Measurements from ENCODE around the gene HLCS. TPM values are rescaled to one million over a fixed set of nuclear protein-coding genes. Genes with fewer than 3 reads are reported as not detected.
A peak's percentile ranks its signal among the peaks of the same experiment; 100 is the strongest.

Gene HLCS
- total and polyA plus RNA-seq, 5 experiments from 2014 or later: 6.2 to 13.4 (median 12.3) TPM

DNA sequence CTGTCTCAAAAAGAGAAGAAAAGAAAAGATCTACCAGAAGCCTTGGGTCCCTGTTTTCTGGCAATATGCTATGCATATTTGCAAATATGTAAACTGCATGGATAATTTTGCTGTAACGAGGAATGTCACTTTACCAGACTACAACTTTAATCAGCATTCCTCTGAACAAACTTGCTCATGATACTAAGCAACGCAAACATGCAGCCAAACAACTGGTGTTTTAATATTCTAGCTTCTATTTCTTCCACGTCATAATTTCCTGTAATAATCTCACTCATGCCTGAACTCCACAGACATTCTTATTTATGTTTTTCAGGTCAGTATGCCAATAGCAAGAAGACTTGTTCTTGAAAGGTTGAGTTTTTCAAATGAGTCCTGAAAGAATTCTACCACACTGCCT is 153.4 kb downstream of the HLCS start:
- ATAC-seq (no peak), DNase-seq (no peak)
- peaks cover 0 to 8% (median 5%) of the 10 kb centered on the region in 3 donors for H3K36me3 Mint-ChIP-seq
- H3K27me3 Mint-ChIP-seq: no peaks in the 10 kb centered on the region
- POLR2A ChIA-PET: no interaction called here
- peaks cover 0 to 2% (median 0%) of the 10 kb centered on the region in 4 donors for H3K4me1 Mint-ChIP-seq
- no peaks in the 10 kb centered on the region for H3K9me3 Mint-ChIP-seq
- no peak overlapping the region for H3K27ac Mint-ChIP-seq
- no peak overlapping the region for H3K4me3 Mint-ChIP-seq

DNA sequence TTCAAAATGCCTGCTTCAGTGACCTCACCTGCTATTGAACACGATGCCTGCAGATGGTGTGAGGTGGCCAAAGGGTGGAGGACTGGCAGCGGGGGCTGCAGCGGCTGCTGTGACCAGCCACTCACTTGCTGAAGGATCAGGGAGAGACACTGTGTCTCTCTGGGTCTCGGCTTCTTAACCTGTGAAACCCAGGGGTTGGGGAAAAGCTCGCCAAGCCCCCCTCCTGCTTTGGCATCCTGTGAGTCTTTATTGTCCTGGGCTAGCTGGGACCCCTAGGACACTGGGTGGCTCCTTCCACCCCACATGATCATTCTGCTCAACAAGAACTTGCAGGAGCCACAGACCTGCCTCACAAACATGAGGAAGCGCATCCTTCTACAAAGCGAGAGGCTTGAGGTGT is 154.7 kb downstream of the HLCS start:
- H3K4me3 Mint-ChIP-seq: no peak overlapping the region
- peak overlapping the region in 1 of 10 donors; percentile 35 for H3K27ac Mint-ChIP-seq
- no peaks in the 10 kb centered on the region for H3K9me3 Mint-ChIP-seq
- peaks cover 0 to 6% (median 5%) of the 10 kb centered on the region in 3 donors for H3K36me3 Mint-ChIP-seq
- H3K4me1 Mint-ChIP-seq: peaks cover 0 to under 1% (median 0%) of the 10 kb centered on the region in 4 donors
- POLR2A ChIA-PET: no interaction called here
- no peaks in the 10 kb centered on the region for H3K27me3 Mint-ChIP-seq
- ATAC-seq: no peak
- DNase-seq: no peak

DNA sequence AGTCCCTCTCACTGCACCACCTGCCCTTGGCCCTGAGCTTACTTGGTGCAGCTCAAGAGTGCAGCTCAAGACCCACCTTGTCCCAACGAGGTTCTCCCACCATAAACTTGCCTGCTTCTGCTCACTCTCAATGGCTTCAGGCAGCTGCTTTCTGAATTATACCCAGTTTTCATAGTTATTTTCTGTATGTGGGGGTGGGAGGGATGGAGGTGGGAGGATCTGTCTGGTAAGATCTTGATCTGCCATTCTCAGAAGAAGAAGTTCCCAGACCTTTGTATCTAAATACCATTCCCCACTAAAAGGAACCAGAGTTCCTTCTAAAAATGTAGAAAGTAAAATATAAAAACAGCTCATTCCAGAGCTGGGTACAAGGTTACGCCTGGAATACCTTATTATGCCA is 156.0 kb downstream of the HLCS start:
- Mint-ChIP-seq H3K4me3 (no peak overlapping the region), H3K4me1 (no peaks in the 10 kb centered on the region), H3K9me3 (no peaks in the 10 kb centered on the region), H3K36me3 (peaks cover 5 to 14% (median 13%) of the 10 kb centered on the region in 3 donors), H3K27me3 (no peaks in the 10 kb centered on the region), H3K27ac (no peak overlapping the region)
- POLR2A ChIA-PET: no interaction called here
- DNase-seq: no peak
- no peak for ATAC-seq

DNA sequence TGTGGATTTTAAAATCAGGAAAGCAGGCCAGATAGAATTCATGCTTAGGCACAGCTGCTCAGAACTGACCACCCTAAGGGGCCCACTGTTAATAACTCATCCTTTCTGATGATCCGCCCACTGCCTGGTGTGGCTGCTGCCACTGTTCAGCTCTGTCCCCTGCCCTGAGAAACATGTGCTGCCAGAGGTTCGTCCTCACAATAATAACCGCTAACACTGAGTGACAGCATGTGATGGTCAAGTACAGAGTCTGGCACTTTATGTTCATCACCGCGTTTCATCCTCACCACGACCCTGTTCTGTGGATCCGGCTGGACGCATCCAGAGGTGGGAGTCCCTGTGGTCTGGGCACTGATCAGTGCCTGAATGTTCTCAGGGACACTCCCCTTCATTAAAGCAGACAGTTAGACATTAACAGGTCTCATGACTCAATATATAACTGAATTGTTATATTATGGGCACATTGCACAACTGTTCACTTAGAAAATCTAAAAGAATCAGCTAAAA is 159.0 kb downstream of the HLCS start:
- no peak overlapping the region for H3K4me3 Mint-ChIP-seq
- POLR2A ChIA-PET: interaction anchor here (0.5 kb wide), 1 partner anchor 377 kb away, joined by 4 read pairs; no protein-coding TSS in a partner anchor
- peaks cover 0 to 8% (median 0%) of the 10 kb centered on the region in 9 donors for H3K9me3 Mint-ChIP-seq
- peaks cover 18 to 23% (median 20%) of the 10 kb centered on the region in 3 donors for H3K36me3 Mint-ChIP-seq
- DNase-seq: no peak
- no peak overlapping the region for H3K27ac Mint-ChIP-seq
- ATAC-seq: no peak
- H3K4me1 Mint-ChIP-seq: peaks cover 0 to 4% (median 0%) of the 10 kb centered on the region in 4 donors
- H3K27me3 Mint-ChIP-seq: no peaks in the 10 kb centered on the region

DNA sequence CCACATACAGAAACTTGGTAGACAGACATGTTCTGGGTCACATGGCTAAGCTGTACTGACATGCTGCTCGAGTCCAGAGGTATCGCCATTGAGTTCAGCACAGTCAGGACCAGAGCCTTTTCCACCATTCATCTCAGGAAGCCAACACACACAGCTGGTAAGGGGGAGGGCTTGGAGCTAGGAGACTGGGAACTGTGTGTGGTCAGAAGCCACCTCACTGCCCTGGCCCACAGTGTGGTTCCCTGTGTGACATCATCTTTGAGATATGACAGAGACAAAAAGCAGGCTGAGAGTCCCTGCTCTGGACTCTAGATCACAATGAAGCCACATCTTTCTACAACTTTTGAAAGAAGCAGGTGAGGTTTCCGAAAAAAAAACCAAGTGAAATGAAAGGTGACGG is 160.4 kb downstream of the HLCS start:
- H3K4me3 Mint-ChIP-seq: no peak overlapping the region
- ATAC-seq: no peak
- no peak for DNase-seq

DNA sequence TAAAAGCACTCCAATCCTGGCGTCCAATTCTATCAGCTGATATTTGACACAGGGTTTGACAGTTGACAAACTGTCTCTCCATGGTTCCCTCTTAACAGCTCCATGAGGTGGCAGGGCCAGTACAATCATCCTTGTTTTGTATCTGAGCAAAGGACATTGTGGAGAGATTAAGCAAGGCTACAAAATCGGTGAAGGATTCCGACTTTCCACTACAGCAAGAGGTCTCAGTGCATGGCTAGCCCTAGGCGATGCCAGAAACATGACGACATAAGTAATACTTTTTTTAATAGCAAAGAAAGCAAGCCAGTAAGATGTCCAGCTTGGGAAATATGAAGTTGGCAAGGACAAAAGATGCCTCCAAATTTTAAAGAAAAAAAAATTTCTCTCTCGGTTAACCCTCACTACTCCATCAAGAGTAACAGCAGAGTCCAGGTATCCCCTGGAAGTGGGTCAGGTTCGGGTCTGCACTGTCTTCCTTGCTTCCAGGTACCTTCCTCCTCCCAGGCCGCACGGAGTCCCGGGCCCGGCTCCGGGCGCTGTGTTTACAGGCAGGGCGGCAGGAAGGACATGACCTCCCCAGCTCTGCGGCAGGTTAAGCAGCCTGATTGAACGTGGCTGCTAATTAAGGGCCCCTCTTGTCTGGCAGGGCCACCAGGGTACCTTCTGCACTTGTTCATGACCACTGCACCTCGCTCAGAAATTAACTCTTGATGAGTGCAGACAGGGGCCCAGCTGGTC is 161.4 kb downstream of the HLCS start:
- Mint-ChIP-seq H3K4me3 (no peak overlapping the region), H3K36me3 (peaks cover 26 to 36% (median 31%) of the 10 kb centered on the region in 3 donors), H3K4me1 (peaks cover 0 to 4% (median 0%) of the 10 kb centered on the region in 4 donors), H3K9me3 (peaks cover 0 to 18% (median 2%) of the 10 kb centered on the region in 9 donors), H3K27ac (no peak overlapping the region), H3K27me3 (no peaks in the 10 kb centered on the region)
- no peak for ATAC-seq
- DNase-seq: no peak
- POLR2A ChIA-PET: no interaction called here

More for the DNA sequence above, 160.4 kb downstream of the HLCS start:
- peaks cover 0 to 8% (median 0%) of the 10 kb centered on the region in 9 donors for H3K9me3 Mint-ChIP-seq
- POLR2A ChIA-PET: no interaction called here
- peaks cover 23 to 29% (median 24%) of the 10 kb centered on the region in 3 donors for H3K36me3 Mint-ChIP-seq
- no peaks in the 10 kb centered on the region for H3K27me3 Mint-ChIP-seq
- H3K27ac Mint-ChIP-seq: no peak overlapping the region
- H3K4me1 Mint-ChIP-seq: peaks cover 0 to 4% (median 0%) of the 10 kb centered on the region in 4 donors

DNA sequence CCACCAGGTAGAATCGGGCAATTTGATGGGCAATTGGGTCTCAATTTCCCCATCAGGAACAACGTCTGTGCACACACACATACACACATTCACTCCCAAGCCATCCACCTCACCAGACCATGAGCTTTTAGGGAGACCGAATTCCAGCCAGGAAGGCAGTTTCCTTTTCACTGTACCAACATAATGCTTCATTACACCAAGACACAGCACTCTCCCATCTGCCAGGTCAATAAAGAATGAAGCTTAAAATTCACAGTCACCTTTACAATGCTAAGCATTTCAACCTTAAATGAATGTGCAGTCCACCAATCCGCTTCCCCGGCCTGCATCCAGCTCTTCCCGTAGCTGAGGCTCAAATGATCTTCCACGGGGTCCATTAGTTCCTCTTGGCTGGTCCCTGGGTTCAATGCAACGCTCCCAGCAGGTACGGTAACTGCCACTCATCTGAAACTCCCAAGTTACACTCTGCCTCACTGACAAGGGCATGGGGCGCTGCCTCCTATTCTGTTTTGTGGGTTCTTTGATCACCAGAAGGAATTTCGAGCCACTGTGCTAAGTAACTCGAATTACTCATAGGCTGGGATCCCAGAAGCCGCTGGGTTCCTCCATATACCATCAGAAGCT is 162.5 kb downstream of the HLCS start:
- peaks cover 27 to 46% (median 43%) of the 10 kb centered on the region in 3 donors for H3K36me3 Mint-ChIP-seq
- no peak overlapping the region for H3K4me3 Mint-ChIP-seq
- peak overlapping the region in 1 of 10 donors; percentile 57 for H3K27ac Mint-ChIP-seq
- peaks cover 0 to 4% (median 0%) of the 10 kb centered on the region in 4 donors for H3K4me1 Mint-ChIP-seq
- POLR2A ChIA-PET: no interaction called here
- no peaks in the 10 kb centered on the region for H3K27me3 Mint-ChIP-seq
- no peak for DNase-seq
- no peak for ATAC-seq
- H3K9me3 Mint-ChIP-seq: peaks cover 0 to 27% (median 12%) of the 10 kb centered on the region in 9 donors

DNA sequence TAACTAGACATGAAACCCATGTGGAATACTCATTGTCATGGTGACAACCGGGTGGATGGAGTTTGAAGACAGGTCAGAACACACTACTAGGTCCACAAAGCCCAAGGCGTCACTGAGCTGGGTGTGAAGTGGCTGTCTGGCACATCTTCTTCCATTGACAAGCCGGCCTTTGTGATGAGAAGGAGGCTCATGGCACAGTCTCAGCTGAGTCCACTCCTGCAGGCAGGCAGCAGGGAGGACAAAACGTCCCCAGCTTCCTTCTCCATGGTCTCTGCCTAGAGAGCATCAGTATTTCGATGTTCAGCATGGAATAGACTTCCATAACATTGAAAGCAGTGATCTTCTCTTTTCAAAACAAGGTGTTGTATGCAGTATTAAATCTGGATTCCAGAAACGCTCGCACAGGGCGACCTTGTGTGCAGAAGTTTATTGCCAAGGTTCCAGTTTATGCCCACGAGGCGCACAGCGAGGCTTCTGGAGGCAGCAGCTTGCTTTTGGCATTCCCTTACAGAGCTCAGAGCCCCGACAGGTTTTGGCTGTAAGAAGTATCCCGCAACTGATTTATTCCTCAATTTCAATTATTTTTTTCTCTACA is 163.3 kb downstream of the HLCS start:
- Mint-ChIP-seq H3K36me3 (peaks cover 29 to 54% (median 45%) of the 10 kb centered on the region in 3 donors), H3K9me3 (peaks cover 3 to 35% (median 19%) of the 10 kb centered on the region in 9 donors), H3K4me3 (no peak overlapping the region), H3K27me3 (no peaks in the 10 kb centered on the region), H3K27ac (no peak overlapping the region), H3K4me1 (peaks cover 0 to 4% (median 0%) of the 10 kb centered on the region in 4 donors)
- DNase-seq (no peak), ATAC-seq (no peak)
- POLR2A ChIA-PET: no interaction called here

DNA sequence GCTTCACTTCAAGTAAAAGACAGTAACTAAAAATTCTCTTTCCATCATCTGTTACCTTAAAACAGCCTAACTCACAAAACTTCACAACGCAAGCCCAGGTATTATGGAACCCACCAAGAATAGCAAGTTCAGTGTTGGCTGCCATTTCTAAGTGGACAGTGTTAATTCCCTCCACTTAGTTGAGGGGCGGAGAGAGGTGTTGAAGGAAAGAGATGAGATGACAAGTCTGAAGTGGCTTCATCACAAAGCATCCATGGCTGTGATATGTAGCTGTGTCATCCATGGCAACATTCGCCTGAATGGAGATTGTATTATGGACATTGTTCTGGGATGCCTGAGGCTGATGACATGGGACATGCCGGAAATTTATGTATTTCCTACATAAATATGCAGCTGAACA is 165.7 kb downstream of the HLCS start:
- peaks cover 10 to 54% (median 30%) of the 10 kb centered on the region in 9 donors for H3K9me3 Mint-ChIP-seq
- H3K4me3 Mint-ChIP-seq: no peak overlapping the region
- H3K36me3 Mint-ChIP-seq: peaks cover 27 to 67% (median 59%) of the 10 kb centered on the region in 3 donors
- H3K27ac Mint-ChIP-seq: no peak overlapping the region
- ATAC-seq: no peak
- no peaks in the 10 kb centered on the region for H3K27me3 Mint-ChIP-seq
- POLR2A ChIA-PET: no interaction called here
- H3K4me1 Mint-ChIP-seq: peaks cover 0 to 6% (median 0%) of the 10 kb centered on the region in 4 donors
- DNase-seq: no peak

DNA sequence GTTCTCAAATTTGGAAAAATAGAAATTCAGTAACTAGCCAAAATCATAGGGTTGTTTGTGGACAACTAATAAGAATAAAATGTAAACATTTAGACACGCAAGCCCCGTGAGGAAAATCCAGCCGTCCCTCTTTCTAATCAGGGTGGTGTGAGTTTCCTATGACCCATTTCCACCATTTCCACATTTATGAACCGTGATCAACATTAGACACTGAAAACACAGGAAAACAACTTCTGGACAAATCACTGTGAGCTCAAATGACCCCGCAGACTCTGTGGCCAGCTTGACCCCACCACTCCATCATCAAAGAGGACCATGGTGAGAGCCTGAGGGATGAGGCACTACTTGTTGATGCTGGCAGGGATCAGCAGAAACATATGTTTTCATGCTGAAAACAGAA is 166.6 kb downstream of the HLCS start:
- Mint-ChIP-seq H3K9me3 (peaks cover 10 to 57% (median 30%) of the 10 kb centered on the region in 9 donors), H3K27me3 (no peaks in the 10 kb centered on the region)

DNA sequence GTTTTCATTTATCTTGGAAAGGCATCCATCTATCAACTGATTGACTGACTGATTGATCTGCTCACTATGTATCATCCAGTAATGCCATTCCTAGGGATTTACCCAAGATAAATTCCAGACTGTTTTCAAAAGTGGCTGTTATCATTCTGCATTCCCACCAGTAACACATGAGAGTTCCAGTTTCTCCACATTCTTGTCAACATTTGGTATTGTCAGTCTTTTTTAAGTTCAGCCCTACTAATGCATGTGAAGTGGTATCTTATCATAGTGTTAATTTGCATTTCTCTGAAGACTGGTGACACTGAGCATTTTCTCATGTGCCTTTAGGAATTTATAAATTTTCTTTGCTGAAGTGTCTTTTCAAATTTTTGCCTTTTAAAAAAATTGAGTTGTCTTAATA is 168.0 kb downstream of the HLCS start:
- Mint-ChIP-seq H3K4me1 (peaks cover 0 to 2% (median 0%) of the 10 kb centered on the region in 4 donors), H3K27me3 (no peaks in the 10 kb centered on the region), H3K27ac (no peak overlapping the region), H3K9me3 (peaks cover 10 to 63% (median 36%) of the 10 kb centered on the region in 9 donors), H3K36me3 (peaks cover 19 to 77% (median 48%) of the 10 kb centered on the region in 3 donors), H3K4me3 (no peak overlapping the region)
- POLR2A ChIA-PET: no interaction called here
- ATAC-seq (no peak), DNase-seq (no peak)

More for the DNA sequence above, 166.6 kb downstream of the HLCS start:
- Mint-ChIP-seq H3K4me3 (no peak overlapping the region), H3K36me3 (peaks cover 24 to 70% (median 59%) of the 10 kb centered on the region in 3 donors), H3K4me1 (peaks cover 0 to 6% (median 0%) of the 10 kb centered on the region in 4 donors), H3K27ac (no peak overlapping the region)
- ATAC-seq (no peak), DNase-seq (no peak)
- POLR2A ChIA-PET: no interaction called here

DNA sequence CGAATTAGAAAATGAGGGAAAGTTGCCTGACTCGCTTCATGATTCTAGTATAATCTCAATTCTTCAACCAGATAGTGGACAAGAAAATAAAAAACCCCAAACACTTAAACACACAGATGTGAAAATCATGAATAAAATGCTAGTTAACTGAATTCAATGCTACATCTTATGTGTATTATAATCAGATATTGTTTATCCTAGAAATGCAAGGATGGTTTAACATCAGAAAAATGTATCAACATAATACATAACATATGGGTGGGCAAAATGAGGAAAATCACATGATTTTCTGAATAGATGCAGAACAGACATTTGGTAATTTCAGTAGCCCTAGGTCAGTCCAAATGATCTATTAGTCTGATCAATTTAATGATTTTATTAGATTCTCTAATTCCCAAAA is 170.4 kb downstream of the HLCS start:
- H3K9me3 Mint-ChIP-seq: peaks cover 10 to 61% (median 32%) of the 10 kb centered on the region in 9 donors
- H3K27me3 Mint-ChIP-seq: no peaks in the 10 kb centered on the region
- POLR2A ChIA-PET: no interaction called here
- H3K27ac Mint-ChIP-seq: no peak overlapping the region
- DNase-seq: no peak
- peaks cover 12 to 61% (median 42%) of the 10 kb centered on the region in 3 donors for H3K36me3 Mint-ChIP-seq
- H3K4me1 Mint-ChIP-seq: peaks cover 0 to 2% (median 0%) of the 10 kb centered on the region in 4 donors
- H3K4me3 Mint-ChIP-seq: no peak overlapping the region
- no peak for ATAC-seq
